OCI-LY7 (cell line): ENCODE data around the gene HAAO.

Experiments
- CTCF ChIP-seq: fragments of 200-600 bp; sonication (generic); conservative IDR thresholded peaks from 2 replicates; pipeline ENCODE4 v1.5.1; 2014; ENCODE audit warnings: mild to moderate bottlenecking, antibody characterized with exemption, low read length, moderate library complexity, mixed read lengths
- EZH2phosphoT487 ChIP-seq: fragments of 200-600 bp; sonication (generic); IDR thresholded peaks from 2 replicates; pipeline ENCODE4 v1.6.1; 2018; ENCODE audit warnings: low read depth, borderline replicate concordance, mild to moderate bottlenecking, mixed run types, antibody characterized with exemption, low read length, moderate library complexity, mixed read lengths

- TF ChIP-seq CTCF (no peak), EZH2phosphoT487 (no peak)
These were observed 70.5 kb downstream of the HAAO start for GRCh38 chr2:42721898-42722297.
